Loucy (cell line): Measurements from ENCODE around the gene C1QTNF12.

ENCODE experiments used
- EZH2phosphoT487 ChIP-seq: fragments of 200-600 bp; IDR thresholded peaks from 2 replicates; pipeline ENCODE4 v1.6.1; 2018; ENCODE audit warnings: antibody characterized with exemption, mild to moderate bottlenecking, moderate library complexity, borderline replicate concordance
- TF ChIP-seq, protein P1 (sequence below): fragments of 200-600 bp; sonication (generic); conservative IDR thresholded peaks from 2 replicates; pipeline ENCODE4 v1.5.1; 2014; ENCODE audit warnings: mild to moderate bottlenecking, antibody characterized with exemption, low read length

DNA sequence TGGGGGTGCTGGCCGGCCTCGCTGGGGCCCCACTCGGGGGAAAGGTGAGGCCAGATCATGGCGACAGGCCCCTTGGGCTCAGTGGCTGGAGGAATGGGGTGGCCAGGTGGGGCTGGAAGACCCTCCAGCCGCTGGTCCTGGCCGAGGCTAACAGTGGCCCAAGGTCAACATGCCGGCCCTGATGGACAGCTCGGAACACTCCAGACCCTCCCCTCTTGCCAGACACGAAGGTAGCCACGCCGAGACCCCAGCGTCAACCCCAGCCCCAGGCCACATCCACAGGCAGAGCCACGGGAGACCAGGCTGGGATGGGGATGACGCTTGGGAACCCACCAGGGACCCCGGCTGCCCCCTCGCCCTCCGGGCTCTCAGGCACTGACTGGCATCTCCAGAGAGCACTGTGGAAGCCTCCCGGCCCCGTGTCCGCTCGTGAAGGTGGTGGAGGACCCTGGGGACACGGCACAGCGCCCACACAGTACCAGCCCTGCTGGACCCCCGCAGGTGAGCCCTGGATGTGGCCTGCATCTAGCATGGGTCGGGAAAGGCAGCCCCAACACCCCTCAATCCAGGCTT, 905 bp upstream of the C1QTNF12 start:
- TF ChIP-seq, protein P1, sequence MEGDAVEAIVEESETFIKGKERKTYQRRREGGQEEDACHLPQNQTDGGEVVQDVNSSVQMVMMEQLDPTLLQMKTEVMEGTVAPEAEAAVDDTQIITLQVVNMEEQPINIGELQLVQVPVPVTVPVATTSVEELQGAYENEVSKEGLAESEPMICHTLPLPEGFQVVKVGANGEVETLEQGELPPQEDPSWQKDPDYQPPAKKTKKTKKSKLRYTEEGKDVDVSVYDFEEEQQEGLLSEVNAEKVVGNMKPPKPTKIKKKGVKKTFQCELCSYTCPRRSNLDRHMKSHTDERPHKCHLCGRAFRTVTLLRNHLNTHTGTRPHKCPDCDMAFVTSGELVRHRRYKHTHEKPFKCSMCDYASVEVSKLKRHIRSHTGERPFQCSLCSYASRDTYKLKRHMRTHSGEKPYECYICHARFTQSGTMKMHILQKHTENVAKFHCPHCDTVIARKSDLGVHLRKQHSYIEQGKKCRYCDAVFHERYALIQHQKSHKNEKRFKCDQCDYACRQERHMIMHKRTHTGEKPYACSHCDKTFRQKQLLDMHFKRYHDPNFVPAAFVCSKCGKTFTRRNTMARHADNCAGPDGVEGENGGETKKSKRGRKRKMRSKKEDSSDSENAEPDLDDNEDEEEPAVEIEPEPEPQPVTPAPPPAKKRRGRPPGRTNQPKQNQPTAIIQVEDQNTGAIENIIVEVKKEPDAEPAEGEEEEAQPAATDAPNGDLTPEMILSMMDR, result no peak
- no peak for TF ChIP-seq EZH2phosphoT487
